GM19395 (cell line): Measurements from ENCODE around the gene OR1K1.

Experiments
- ATAC-seq: cut with Tn5 transposase; IDR thresholded peaks from one replicate; pipeline ENCODE4 v1.9.1; 2021; ENCODE audit warnings: mild to moderate bottlenecking, moderate library complexity; ENCODE audit not compliant: unreplicated experiment

The OR1K1 gene

GRCh38 chr9:122848256-122848943 lies 48.5 kb downstream of the OR1K1 start:
- no peak for ATAC-seq
